BE2C (cell line): ENCODE results near the gene MGAT5.

Experiments
- DNase-seq: peaks from one replicate; pipeline ENCODE4 v3.0.0-alpha.2; 2020
- H3K27me3 ChIP-seq: fragments of 250-450 bp; sonication (Bioruptor Pico); 2 replicates; pipeline ENCODE4 v1.5.1; 2020; ENCODE audit warnings: mild to moderate bottlenecking
- H3K36me3 ChIP-seq: fragments of 250-450 bp; sonication (Bioruptor Pico); 2 replicates; pipeline ENCODE4 v1.5.1; 2020; ENCODE audit warnings: mild to moderate bottlenecking
- H3K4me1 ChIP-seq: fragments of 250-450 bp; sonication (Bioruptor Pico); 2 replicates; pipeline ENCODE4 v1.5.1; 2020
- H3K4me3 ChIP-seq: 2 replicates; pipeline ENCODE4 v1.5.1; 2011; ENCODE audit warnings: low read depth, low read length
- H3K9me3 ChIP-seq: fragments of 250-450 bp; sonication (Bioruptor Pico); 2 replicates; pipeline ENCODE4 v1.5.1; 2020
- CTCF ChIP-seq: IDR thresholded peaks from 2 replicates; pipeline ENCODE4 v1.5.1; 2012; ENCODE audit warnings: mild to moderate bottlenecking, low read depth, low read length

MGAT5 gene

GRCh38 chr2:134491771-134492441 is 238.0 kb downstream of the MGAT5 start:
- Histone ChIP-seq H3K9me3 (no peaks in the 10 kb centered on the region), H3K36me3 (no peaks in the 10 kb centered on the region), H3K4me1 (no peaks in the 10 kb centered on the region), H3K4me3 (no peak overlapping the region), H3K27me3 (no peaks in the 10 kb centered on the region)
- TF ChIP-seq CTCF, result peak; percentile 25; the same call in 1 of the 2 replicates
- no peak for DNase-seq

GRCh38 chr2:134493797-134494196 is 239.9 kb downstream of the MGAT5 start:
- H3K4me3 ChIP-seq, result no peak overlapping the region

GRCh38 chr2:134498654-134499053 is 244.8 kb downstream of the MGAT5 start:
- TF ChIP-seq CTCF, result no peak

More at GRCh38 chr2:134493797-134494196, 239.9 kb downstream of the MGAT5 start:
- DNase-seq, result no peak
- no peaks in the 10 kb centered on the region for H3K4me1 ChIP-seq
- H3K36me3 ChIP-seq, result no peaks in the 10 kb centered on the region
- no peak for TF ChIP-seq CTCF
- H3K9me3 ChIP-seq, result no peaks in the 10 kb centered on the region
- H3K27me3 ChIP-seq, result no peaks in the 10 kb centered on the region

GRCh38 chr2:134499307-134499926 is 245.5 kb downstream of the MGAT5 start:
- no peak for TF ChIP-seq CTCF
- no peak overlapping the region for H3K4me3 ChIP-seq
- DNase-seq, result peak; percentile 11
- no peaks in the 10 kb centered on the region for H3K27me3 ChIP-seq
- H3K36me3 ChIP-seq, result no peaks in the 10 kb centered on the region
- no peaks in the 10 kb centered on the region for H3K4me1 ChIP-seq
- no peaks in the 10 kb centered on the region for H3K9me3 ChIP-seq

More at GRCh38 chr2:134498654-134499053, 244.8 kb downstream of the MGAT5 start:
- DNase-seq, result no peak
- Histone ChIP-seq H3K4me3 (no peak overlapping the region), H3K27me3 (no peaks in the 10 kb centered on the region), H3K9me3 (no peaks in the 10 kb centered on the region), H3K4me1 (no peaks in the 10 kb centered on the region), H3K36me3 (no peaks in the 10 kb centered on the region)

- no peak for DNase-seq
- Histone ChIP-seq H3K4me1 (no peaks in the 10 kb centered on the region), H3K9me3 (no peaks in the 10 kb centered on the region), H3K27me3 (no peaks in the 10 kb centered on the region), H3K4me3 (no peak overlapping the region), H3K36me3 (no peaks in the 10 kb centered on the region)
- no peak for TF ChIP-seq CTCF
These were observed 246.5 kb downstream of the MGAT5 start for GRCh38 chr2:134500211-134500935.
